ENCODE results near the gene NCCRP1.
"Not testable (repeated sequence)": the region's sequence is repeated elsewhere in the genome, so short reads cannot be mapped to it uniquely, and the experiment has no call there.

NCCRP1 gene

DNA sequence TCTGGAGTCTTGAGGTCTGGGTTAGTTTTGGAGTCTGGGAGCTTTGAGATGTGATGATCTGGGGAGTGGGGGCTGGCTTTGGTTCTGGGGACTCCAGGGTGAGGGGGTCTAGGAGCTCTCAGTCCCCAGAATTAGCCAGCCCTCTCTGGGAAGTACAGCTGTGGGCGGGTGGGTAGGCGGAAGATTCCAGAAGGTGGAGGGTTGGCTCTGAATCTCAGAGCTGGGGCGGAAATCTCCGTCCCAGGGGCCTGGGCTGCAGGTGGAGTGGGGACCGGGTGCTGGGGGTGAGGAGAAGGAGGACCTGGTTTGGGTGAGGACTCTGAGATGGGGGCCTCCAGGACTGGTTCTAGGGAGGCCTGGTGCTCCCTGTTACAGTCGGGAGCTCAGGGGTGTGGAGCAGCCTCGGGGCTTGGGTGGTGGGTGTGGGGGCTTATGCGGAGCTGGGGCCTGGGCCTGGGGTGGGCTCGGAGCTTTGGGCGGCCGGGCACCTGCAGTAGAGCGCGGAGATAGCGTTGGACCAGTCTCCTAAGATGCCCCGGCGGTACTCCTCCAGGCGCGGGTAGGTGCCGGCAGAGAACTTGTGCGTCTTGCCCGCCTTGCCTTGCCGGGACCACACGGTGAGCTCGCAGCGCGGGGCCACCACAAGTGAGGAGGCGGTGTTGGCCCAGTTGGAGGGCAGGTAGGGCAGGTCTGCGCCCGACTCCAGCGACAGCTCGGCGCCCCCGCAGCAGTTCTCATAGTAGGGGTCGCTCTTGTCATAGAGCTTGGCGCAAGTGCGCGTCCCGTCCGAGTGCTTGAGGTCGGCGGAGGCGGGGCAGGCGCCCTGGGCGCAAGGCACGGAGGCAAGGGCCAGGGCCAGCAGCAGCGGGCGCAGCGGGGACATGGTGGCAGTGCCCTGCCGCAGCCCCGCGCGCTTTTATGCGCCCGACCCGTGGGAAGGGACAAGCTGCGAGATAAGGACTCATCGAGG is 6.9 kb downstream of the NCCRP1 start, which contains the start of gene SYCN:
Gene SYCN, minus strand, starts transcription at position 892 of the 970 bp plus-strand sequence. Its CDS starts 9 bp downstream, at position 883.
- no peak for DNase-seq (ENCODE audit: insufficient read length, low spot score)
- FAIRE-seq, result no peak

GRCh38 chr19:39205449-39205764 is 8.6 kb downstream of the NCCRP1 start:
- FAIRE-seq, result no peak
- DNase-seq (ENCODE audit: insufficient read length, low spot score), result no peak

DNA sequence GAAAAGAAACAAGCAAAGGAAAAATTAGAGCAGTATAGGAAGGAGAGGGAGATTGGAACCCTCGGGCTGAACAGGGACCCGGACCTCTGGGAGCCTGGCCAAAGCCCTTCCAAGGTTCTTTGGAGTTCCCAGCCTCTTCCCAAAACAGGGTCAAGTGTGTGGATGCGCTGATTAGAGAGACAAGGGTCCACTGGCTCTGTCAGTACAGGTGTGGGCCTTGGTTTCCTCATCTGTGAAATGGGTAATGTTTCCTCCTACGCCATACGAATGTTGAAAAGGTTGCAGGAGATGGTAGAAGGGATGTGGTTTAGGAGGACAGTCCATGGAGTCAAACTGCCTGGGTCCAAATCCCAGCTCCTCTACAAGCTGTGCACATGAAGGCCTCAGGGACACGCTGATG is 9.4 kb downstream of the NCCRP1 start:
- FAIRE-seq, result no peak
- DNase-seq (ENCODE audit: insufficient read length, low spot score), result no peak

DNA sequence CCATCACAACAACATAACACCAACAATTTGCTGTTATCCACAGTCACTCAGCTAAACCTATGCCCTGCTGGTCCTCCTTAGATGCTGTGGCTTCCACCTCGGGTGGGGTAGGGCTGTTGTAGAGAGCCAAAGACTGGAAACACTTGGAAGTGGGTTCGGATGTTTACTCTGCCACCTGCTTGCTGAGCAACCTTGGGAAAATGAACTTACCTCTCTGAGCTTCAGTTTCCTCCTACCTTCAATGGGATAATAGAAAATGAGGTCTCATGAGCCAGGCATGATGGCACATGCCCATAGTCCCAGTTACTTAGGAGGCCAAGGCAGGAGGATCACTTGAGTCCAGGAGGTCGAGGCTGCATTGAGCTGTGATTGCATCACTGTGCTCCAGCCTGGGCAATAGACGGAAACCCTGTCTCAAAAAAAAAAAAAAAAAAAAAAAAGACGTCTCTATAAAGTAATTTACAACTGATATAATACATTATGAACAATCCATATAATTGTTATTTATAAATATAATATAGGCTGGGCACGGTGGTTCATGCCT is 10.6 kb downstream of the NCCRP1 start:
- FAIRE-seq, result no peak
- no peak for DNase-seq (ENCODE audit: insufficient read length, low spot score)

DNA sequence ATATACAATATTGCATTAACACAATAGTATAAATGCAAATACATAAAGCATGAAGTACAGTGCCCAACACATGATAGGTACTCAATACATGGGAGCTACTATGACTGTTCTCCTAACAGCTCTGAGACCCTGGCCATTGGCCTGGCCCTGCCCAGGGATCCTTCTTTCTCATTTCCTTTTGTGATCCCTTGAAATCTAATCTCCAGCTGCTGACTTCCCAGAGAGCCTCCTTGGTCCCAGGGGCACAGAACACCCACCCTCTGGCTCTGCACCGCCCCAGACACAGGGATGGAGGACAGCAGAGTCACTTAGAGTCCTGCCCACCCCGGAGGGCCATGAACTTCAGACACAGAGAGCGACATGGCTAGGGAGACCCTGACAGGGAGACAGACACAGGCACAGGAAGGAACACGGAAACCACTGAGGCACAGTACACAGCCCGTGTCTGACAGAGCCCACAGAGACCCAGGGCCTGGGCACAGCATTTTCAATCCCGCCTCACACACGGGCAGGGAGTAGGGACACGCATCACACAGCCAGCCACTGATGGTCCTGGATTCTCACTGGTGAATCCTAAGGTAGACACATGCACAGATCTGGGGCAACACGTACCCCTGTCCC is 11.5 kb downstream of the NCCRP1 start:
- FAIRE-seq (peak; percentile 44), DNase-seq (ENCODE audit: insufficient read length, low spot score) (no peak)

- no peak for FAIRE-seq
Measured at GRCh38 chr19:39209196-39209595, 12.4 kb downstream of the NCCRP1 start.

GRCh38 chr19:39211731-39212374 is 15.1 kb downstream of the NCCRP1 start:
- FAIRE-seq, result no peak
- no peak for DNase-seq (ENCODE audit: insufficient read length, low spot score)

More at GRCh38 chr19:39209196-39209595, 12.4 kb downstream of the NCCRP1 start:
- no peak for DNase-seq (ENCODE audit: insufficient read length, low spot score)

- FAIRE-seq, result no peak
- no peak for DNase-seq (ENCODE audit: insufficient read length, low spot score)
Measured at GRCh38 chr19:39212375-39212742, 15.6 kb downstream of the NCCRP1 start.

GRCh38 chr19:39215323-39215722 is 18.6 kb downstream of the NCCRP1 start:
- not testable (repeated sequence) for FAIRE-seq; DNase-seq (ENCODE audit: insufficient read length, low spot score)

GRCh38 chr19:39217094-39217493 is 20.3 kb downstream of the NCCRP1 start:
- no peak for FAIRE-seq
- DNase-seq (ENCODE audit: insufficient read length, low spot score), result no peak

GRCh38 chr19:39218230-39219007 is 21.7 kb downstream of the NCCRP1 start:
- no peak for FAIRE-seq

GRCh38 chr19:39219108-39219507 is 22.3 kb downstream of the NCCRP1 start:
- DNase-seq (ENCODE audit: insufficient read length, low spot score); FAIRE-seq: not testable (repeated sequence)

More at GRCh38 chr19:39218230-39219007, 21.7 kb downstream of the NCCRP1 start:
- DNase-seq (ENCODE audit: insufficient read length, low spot score), result no peak

DNA sequence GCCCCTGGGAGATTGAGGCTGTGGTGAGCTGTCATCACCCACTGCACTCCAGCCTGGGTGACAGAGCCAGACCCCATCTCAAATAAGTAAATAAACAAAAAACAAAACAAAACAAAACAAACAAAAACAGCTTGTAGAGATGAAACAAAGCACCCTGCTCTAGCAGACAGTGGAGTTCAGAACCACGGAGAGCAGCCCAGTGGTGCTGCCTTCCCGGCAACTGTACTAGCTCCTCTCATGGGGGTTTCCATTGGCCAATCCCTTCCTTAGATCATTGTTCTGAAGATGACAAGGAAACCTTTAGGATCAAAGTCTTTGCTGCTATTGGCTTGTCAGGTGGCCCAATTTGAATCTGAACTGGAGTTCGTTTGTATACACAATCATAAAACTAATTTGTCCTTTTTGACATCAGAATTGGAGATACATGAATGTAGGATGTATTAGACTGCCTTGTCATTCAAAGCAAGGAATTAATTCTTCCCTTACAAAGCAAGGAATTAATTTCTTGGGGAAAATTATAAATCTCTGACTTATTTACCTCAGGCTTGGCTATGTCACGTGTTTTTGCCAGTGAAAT is 27.0 kb downstream of the NCCRP1 start:
- FAIRE-seq (no peak), DNase-seq (ENCODE audit: insufficient read length, low spot score) (peak; percentile 49)

DNA sequence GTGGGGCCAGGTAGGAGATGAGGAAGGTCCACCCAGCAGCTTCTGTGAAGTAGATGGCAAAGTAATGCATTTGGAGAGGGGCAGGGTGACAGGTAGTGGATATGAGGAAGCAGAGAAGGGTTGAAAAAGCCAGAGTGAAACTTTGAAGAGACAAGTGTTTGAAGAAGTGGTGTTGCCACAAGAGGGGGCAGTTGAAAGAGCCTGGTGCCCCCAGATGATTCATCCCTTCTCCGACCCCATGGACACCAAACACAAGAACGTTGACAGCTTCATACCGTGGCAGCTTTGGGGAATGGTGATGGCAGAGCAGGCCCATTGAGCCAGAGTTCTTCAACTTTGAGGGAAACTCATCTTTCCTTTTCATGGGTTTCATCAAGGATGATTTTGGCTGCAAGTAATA is 28.1 kb downstream of the NCCRP1 start:
- DNase-seq (ENCODE audit: insufficient read length, low spot score) (no peak), FAIRE-seq (no peak)

- FAIRE-seq, result no peak
Measured at GRCh38 chr19:39230096-39230764, 33.5 kb downstream of the NCCRP1 start.

GRCh38 chr19:39232708-39233107 is 35.9 kb downstream of the NCCRP1 start:
- FAIRE-seq, result peak; percentile 28

More at GRCh38 chr19:39230096-39230764, 33.5 kb downstream of the NCCRP1 start:
- DNase-seq (ENCODE audit: insufficient read length, low spot score), result no peak

DNA sequence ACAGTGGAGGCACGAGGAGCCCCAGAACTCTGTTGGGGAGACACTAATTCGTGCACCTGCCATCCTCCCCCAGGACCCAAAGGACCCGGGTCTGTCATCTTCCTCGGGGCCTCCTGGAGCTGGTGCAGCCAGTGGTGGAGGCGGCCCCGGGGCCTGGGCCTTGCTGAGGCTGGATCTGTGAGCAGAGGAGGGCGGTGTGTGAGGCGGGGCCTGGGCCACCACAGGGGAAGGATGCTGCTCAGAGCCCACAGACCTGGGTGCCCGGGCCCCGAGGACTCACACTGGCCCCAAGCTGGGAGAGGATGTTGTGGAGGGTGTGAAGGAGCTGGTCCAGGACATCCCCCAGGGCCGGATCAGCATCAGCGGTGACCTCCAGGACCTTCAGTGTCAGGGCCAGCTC is 39.8 kb downstream of the NCCRP1 start:
- no peak for FAIRE-seq
- DNase-seq (ENCODE audit: insufficient read length, low spot score), result no peak

More at GRCh38 chr19:39232708-39233107, 35.9 kb downstream of the NCCRP1 start:
- no peak for DNase-seq (ENCODE audit: insufficient read length, low spot score)

DNA sequence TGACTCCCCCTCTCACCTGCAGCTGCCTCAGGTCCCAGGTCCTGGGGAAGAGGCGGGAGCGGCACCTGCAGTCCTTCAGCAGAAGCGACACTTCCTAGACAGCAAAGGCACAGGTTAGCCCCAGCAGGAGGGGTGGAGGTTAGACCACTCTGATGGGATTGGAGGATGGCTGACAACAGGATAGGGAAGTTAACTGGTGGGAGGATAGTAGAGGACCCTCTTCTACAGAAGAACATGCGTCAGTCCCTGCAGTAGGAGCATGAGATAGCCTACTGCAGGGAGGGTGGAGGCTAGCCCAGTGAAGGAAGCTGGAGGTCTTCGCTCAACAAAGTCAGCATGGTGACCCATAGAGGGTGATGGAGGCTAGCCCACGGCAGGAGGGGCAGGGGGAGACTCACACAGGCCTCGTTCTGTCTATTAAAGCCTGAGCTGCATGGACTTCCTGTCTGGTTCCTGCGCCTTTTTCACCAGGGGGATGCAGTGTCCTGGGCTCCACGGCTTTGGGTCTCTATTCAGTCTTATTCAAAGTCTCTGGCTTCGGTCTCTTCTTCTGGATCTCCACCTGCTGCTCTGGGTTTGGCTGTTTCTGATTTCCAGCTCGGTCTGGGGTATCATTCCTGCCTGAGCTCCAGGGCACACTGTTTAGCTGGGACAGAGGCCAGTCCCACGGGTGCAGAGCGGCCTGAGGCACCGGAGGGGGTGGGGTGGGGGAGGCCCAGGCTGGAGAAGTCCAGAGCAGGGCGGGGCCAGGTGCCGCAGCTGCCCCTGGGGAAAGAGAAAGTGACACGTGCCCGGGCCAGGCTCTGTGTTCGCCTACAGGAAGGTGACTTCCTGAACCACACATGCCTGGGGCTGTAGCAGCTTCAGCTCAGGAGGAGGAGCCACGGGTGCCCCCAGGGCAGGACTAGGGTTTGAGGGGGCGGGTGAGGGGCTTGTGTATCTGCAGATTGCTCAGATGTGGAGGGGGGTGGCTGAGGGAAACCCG is 40.7 kb downstream of the NCCRP1 start:
- DNase-seq (ENCODE audit: insufficient read length, low spot score) (peak; percentile 48), FAIRE-seq (no peak)
